HG03460 (cell line): Measurements from ENCODE around the gene RPS2.
"Not testable (repeated sequence)": the region's sequence is repeated elsewhere in the genome, so short reads cannot be mapped to it uniquely, and the experiment has no call there.

Experiments
- ATAC-seq: cut with Tn5 transposase; IDR thresholded peaks from one replicate; pipeline ENCODE4 v1.9.1; 2021; ENCODE audit not compliant: unreplicated experiment

The RPS2 gene

DNA sequence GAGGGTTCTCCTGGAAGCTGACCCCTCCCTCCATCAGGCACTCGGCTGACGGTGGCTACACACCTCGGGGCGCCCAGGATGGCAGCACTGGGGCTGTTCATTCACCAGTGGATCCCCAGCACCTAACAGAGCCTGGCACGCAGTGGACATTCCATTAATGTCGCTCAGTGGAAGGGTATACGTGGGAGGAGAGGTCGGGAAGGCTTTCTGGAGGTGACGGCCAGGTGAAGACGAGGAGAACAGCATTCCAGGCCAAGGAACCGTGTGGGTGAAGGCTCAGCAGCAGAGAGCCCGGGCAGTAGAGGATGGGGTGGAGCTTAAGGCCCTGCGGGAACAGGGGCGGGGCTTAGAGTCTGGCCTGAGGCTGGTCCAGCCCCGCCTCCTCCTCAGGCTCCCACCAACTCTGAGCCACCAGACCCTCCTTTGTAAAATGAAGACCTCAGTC lies 43.9 kb downstream of the RPS2 start:
- no peak for ATAC-seq

DNA sequence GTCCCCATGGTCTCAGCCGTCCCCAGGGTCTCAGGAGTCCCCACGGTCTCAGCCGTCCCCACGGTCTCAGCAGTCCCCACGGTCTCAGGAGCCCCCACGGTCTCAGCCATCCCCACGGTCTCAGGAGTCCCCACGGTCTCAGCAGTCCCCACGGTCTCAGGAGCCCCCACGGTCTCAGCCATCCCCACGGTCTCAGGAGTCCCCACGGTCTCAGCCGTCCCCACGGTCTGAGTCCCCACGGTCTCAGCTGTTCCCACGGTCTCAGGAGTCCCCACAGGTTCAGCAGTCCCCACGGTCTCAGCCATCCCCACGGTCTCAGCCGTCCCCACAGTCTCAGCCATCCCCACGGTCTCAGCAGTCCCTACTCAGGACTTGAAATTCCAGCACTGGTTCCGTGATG lies 44.5 kb downstream of the RPS2 start:
- not testable (repeated sequence) for ATAC-seq

DNA sequence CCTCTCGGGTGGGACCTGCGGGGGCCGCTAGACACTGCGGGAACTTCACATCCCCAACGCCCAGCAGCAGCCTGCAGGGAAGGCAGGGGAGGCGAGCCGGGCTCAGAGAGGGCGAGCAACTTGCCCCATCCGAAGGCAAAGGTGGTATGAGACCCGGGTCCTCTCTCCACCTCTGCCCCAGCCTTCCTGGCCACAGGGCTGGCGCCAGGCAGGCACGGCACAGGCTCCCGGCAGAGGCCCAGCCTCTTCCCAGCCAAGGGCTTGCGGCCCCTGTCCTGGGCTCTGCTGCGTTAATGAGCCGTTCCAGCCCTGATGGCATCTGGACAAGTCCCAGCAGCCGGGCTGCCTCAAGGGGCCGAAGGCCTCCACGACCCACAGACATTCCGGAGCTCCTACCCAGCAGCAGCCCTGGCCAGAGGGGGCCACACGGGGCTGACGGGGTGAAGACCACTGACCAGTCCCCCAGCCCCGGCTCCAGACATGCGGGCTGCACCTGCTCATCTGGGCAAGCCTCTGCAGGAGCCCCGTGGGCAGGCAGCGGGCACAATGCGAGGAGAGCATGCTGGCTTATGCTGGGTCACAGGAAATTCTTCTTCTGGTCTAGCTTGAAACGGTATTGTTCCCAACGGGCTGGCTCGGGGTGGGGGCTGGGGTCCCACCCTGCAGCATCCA lies 45.2 kb downstream of the RPS2 start:
- ATAC-seq = no peak

DNA sequence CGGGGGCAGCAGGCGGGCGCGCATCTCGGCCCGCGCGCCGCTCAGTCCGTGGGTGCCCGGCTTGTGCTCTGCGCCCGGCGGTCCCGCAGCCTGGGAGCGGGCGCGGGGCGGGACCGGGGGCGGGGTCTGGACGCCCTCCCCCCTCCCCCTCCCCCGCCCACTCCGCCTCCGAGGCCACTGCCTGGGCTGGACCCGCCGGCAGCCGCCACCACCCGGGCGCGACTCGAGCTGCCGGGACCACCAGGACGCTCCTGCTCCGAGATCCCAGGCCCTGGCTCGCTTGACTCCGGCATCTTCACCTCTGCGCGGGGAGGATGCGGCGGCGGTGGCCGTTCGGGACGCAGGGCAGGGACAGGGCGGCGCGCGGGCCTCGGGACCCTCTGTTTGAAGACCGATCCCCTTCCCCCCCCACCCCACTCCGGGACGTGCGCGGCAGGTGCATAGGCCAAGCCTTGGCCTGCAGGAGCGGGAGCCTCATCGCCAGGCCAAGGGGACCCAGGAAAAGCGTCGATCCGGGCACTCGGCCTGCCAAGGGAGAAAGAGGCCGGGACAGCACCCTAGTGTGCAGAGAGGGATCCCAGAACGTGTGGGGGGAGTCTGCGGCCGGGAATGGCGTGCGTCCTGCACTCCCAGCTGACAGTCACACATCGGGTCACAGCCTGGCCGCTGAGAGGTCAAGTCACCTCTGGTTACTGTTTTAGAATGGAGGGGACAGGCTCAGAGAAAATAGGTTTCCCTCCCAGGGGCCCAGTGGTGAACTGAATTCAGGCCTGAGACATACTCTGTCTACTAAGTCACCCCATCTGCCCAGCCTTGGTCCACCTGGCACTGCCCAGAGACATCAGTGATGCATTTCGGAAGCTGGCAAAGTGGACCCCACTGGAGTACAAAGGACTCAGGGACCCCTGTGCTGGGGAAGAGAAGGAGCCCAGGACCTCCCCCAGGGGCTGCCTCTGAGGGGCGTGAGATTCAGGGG lies 46.0 kb downstream of the RPS2 start, which contains the start of gene HS3ST6:
TSS of gene HS3ST6 (minus strand) at position 65 of the 976 bp plus-strand sequence. CDS start 92 bp downstream, outside the sequence.
- no peak for ATAC-seq

DNA sequence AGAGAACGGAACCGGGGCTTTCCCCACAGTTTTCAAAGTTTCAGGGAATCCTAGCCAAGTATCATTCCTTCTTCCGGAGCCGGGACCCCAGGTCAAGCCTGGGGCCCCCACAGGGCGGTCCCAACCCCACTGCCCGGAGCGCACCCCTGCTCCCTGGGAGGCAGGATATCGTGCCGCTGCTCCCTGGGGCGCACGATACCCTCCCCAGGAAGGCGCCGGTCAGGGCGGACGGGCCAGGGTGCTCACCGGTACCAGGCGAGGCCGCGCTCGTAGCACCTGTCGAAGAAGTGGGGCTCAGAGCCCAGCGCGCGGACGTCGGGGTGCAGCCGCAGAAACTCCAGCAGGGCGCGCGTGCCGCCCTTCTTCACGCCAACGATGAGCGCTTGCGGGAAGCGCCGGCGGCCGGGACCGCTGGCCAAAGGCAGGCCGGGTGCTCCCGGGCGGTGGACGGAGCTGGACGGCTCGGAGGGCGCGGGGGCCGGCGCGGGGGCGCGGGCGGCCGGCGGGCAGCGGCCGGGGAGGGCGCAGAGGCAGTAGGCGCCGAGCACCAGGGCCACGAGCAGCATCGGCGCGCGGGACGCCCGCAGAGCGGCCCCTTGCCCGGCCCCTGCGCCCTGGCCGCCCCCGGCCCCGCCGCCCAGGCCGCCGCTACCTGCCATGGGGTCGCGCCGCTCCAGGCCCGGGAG lies 46.8 kb downstream of the RPS2 start:
- no peak for ATAC-seq

DNA sequence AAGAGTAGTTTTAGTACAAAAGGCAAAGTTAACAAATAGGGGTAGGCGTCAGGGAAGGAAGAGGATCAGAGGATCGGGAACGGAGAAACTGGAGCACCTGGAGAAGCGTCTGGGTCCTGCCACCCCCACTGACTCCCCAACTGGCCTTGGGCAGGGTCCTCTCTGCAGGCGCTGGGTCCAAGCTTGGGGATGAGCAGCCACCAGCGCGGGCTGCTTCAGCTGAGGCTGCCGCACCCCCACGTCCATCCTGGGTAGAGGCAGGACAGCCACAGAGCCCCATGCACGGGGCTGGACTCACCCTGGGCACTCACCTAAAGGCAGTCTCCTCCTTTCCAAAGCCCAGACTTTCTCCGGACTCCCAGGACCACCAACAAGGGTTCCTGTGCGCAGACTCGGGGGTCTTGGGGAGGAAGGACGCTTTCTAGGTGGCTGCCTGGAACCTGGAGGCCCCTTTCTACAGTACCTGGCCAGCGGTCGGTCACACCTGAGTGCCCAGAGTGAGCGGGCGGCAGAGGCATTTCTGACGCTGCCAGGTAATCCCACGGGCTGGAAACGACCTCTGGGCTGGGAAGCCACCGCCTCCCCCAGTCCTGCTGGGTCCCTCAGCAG lies 47.5 kb downstream of the RPS2 start:
- ATAC-seq = no peak

DNA sequence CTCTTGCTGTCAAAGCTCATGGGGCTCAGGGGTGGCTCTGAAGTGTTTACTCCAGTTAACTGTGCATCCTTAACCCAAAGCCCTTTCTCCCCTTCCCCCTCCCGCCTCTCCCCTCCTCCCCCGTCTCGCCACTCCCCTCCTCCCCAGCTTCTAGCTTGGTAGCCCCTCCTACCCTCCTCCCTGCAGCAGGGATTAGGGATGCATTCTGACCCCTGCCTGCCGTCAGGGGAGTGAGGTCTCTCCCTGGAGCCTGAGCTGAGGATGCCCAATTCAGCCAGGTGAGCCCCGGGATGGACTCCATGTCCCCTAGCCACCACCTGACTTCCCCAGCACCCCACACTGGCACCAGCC lies 48.0 kb downstream of the RPS2 start:
- ATAC-seq = no peak

DNA sequence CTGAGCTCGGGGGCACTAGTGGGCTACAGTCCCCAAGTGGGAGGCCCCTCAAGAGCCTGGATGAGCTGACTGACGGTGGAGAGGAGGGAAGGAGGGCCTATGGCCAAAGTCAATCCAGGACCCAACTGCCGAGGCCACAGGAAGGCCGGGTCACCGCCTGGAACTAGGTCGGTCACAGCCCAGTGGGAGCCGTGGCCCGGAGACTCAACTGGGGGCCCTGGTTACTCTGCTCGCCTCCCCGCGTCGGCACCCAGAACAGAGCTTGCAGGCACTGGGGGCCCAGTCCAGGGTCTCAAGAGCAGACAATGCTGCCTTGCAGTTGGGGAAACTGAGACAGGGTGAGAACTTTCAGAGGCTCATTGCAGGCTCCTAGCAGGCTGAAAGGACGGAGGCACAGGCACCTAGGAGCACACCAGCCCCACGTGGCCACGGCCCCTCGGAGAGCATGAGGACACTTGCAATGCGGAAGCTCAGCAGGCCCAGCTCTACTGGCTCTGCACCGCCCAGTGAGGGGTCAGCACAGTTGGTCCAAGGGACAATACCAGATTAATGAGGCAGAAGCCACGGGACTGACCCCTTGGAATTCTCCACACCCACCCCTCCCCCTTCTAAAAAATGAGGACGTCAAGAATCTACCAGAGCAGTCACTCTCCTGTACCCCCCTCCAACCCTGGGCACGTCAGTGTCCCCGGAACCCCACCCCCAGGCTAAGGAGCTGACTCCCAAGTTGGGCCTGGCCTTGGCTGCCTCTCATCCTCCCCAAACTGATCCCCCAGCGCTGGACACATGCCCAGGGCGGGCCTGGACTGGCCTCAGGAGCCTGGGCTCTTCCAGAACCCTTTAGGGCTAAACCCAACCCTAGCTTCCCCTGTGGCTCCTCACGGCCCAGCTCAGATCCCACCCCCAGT lies 48.6 kb downstream of the RPS2 start:
- no peak for ATAC-seq

DNA sequence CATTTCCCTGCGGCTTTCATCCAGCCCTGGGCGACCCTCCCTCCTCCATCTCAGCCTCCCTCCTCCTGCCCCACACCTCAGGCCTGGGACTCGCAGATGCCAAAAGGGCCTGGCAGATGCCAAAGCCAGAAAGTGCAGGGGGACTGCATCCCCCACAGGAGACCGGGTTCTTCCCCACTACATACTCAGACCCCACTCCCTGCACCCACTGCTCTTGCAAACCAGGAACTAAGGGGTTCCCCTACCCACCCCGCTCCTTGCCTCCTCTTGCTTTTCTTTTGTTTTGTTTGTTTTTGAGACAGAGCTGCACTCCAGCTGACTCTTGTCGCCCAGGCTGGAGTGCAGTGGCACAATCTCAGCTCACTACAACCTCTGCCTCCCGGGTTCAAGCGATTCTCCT lies 49.6 kb downstream of the RPS2 start:
- ATAC-seq = no peak

DNA sequence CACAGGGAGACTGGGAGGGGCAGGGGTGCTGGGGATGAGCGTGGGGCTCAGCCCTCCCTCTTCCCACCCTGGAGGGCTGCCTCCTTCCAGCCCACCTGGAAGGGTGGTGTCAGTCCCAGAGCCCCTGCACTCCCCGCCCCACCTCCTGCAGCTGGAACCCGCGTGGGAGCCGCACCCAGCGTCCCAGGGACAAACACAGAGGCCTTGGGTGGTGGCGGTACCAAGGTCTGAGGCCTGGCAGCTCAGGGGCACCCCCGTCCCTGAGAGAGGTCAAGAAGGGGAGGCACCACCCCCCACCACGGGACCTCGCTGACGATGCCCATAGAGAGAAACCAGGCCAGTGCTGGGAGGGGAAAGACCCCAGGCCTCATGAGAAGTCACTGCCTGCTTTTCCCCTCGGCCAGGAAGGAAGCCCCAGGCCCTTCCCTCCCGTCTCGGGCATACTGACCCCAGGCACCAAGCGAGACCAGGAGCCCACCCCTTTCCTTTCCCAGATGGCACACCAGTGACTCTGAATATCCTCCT lies 50.5 kb downstream of the RPS2 start:
- ATAC-seq = no peak

DNA sequence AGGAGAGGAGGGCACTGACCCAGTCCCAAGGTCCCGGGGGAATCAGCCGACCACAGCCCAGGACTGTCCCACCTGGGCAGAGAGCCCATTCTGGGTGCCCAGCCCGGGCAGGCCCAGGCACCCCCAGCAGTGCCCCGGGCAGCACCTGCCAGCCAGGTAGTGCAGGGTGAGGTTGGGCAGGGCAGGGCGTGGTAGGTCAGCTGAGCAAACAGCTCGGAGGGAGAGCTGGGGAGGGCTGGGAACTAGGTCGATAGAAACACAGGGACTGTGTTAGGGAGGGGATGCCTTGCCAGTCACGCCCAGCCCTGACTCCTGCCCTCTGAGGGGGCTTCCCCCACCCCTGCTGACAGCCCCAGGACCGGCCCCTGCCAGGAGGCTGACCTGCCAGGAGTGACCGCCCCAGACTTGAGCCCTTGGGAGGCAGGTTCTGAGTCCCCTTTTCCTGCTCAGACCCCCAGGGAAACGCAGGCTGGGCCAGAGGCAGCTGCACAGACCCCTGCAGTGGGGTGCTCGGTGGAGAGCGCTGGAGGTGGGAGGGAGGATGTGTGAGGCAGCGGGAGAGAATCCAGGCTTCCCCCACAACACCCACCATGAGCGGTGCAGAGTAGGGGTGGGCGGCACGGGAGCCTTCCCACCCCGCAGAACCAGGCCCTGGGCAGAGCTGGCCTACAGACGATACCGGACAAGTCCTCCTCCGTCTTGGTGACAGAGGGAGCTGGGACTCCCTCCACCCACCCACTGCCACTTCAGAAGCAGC lies 51.1 kb downstream of the RPS2 start:
- no peak for ATAC-seq

DNA sequence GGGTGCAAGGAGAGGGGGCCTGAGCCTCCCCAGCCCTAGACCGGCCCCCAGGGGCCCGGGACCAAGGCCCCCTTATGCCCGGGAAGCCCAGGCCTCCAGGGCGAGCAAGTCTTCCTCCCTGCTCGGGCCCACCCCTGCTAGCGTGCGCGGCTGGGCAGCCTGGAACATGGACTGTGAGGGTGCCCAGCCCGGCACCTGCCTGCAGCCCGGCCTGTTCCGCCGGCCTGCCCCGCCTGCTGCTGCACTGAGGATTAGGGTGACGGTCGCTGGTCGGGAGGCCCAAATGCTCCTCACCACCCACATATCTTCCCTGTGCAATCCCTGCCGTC lies 52.4 kb downstream of the RPS2 start:
- ATAC-seq = no peak
